ENCODE measurements around the gene DLGAP4. TPM values are rescaled to one million over a fixed set of nuclear protein-coding genes. Genes with fewer than 3 reads are reported as not detected.

DLGAP4 gene
- polyA plus RNA-seq, 4 donors: 24.3 to 37.9 (median 28.3) TPM

GRCh38 chr20:36284751-36285150 lies 21.4 kb upstream of the DLGAP4 start:
- Histone ChIP-seq H3K9me3 (ENCODE audit: control insufficient read depth in 2 of 2, insufficient read depth in 1 of 2, low read depth in 1 of 2, low read length in 1 of 2) (no peaks in the 10 kb centered on the region), H3K27ac (ENCODE audit: low read depth in 1 of 3, low read length in 2 of 3) (no peak overlapping the region), H3K36me3 (ENCODE audit: control insufficient read depth in 3 of 3, insufficient read depth in 2 of 3, low read depth in 1 of 3, low read length in 3 of 3) (no peaks in the 10 kb centered on the region), H3K27me3 (ENCODE audit: control insufficient read depth in 3 of 3, insufficient read depth in 3 of 3, low read length in 3 of 3) (peaks cover 0 to 7% (median 5%) of the 10 kb centered on the region in 3 donors), H3K4me3 (ENCODE audit: low read depth in 1 of 3, low read length in 3 of 3) (no peak overlapping the region), H3K4me1 (ENCODE audit: control insufficient read depth in 3 of 3, insufficient read depth in 2 of 3, low read depth in 1 of 3, low read length in 2 of 3) (no peaks in the 10 kb centered on the region)
- FAIRE-seq (no peak), DNase-seq (no peak)
- 83 to 90% (median 88%) methylated on average over 5 of the region's 5 CpGs for WGBS, 3 donors

- H3K27ac ChIP-seq (ENCODE audit: low read depth in 1 of 3, low read length in 2 of 3): no peak overlapping the region
- H3K4me1 ChIP-seq (ENCODE audit: control insufficient read depth in 3 of 3, insufficient read depth in 2 of 3, low read depth in 1 of 3, low read length in 2 of 3): no peaks in the 10 kb centered on the region
- 74 to 81% (median 79%) methylated on average over 11 of the region's 11 CpGs for WGBS, 3 donors
- DNase-seq (no peak), FAIRE-seq (no peak)
- no peaks in the 10 kb centered on the region for H3K9me3 ChIP-seq (ENCODE audit: control insufficient read depth in 2 of 2, insufficient read depth in 1 of 2, low read depth in 1 of 2, low read length in 1 of 2)
- no peak overlapping the region for H3K4me3 ChIP-seq (ENCODE audit: low read depth in 1 of 3, low read length in 3 of 3)
- no peaks in the 10 kb centered on the region for H3K36me3 ChIP-seq (ENCODE audit: control insufficient read depth in 3 of 3, insufficient read depth in 2 of 3, low read depth in 1 of 3, low read length in 3 of 3)
- peaks cover 0 to 7% (median 1%) of the 10 kb centered on the region in 3 donors for H3K27me3 ChIP-seq (ENCODE audit: control insufficient read depth in 3 of 3, insufficient read depth in 3 of 3, low read length in 3 of 3)
Measured at GRCh38 chr20:36285746-36286447, 20.2 kb upstream of the DLGAP4 start.

- Histone ChIP-seq H3K27ac (ENCODE audit: low read depth in 1 of 3, low read length in 2 of 3) (no peak overlapping the region), H3K4me3 (ENCODE audit: low read depth in 1 of 3, low read length in 3 of 3) (no peak overlapping the region), H3K36me3 (ENCODE audit: control insufficient read depth in 3 of 3, insufficient read depth in 2 of 3, low read depth in 1 of 3, low read length in 3 of 3) (no peaks in the 10 kb centered on the region), H3K4me1 (ENCODE audit: control insufficient read depth in 3 of 3, insufficient read depth in 2 of 3, low read depth in 1 of 3, low read length in 2 of 3) (no peaks in the 10 kb centered on the region), H3K9me3 (ENCODE audit: control insufficient read depth in 2 of 2, insufficient read depth in 1 of 2, low read depth in 1 of 2, low read length in 1 of 2) (no peaks in the 10 kb centered on the region), H3K27me3 (ENCODE audit: control insufficient read depth in 3 of 3, insufficient read depth in 3 of 3, low read length in 3 of 3) (peaks cover 0 to 8% (median 2%) of the 10 kb centered on the region in 3 donors)
- WGBS, 3 donors: 55 to 63% (median 59%) methylated on average over 5 of the region's 5 CpGs
- FAIRE-seq (no peak), DNase-seq (no peak)
Measured at GRCh38 chr20:36297656-36298055, 8.5 kb upstream of the DLGAP4 start.

GRCh38 chr20:36298061-36298460 lies 8.1 kb upstream of the DLGAP4 start:
- no peak overlapping the region for H3K4me3 ChIP-seq (ENCODE audit: low read depth in 1 of 3, low read length in 3 of 3)
- H3K27ac ChIP-seq (ENCODE audit: low read depth in 1 of 3, low read length in 2 of 3): no peak overlapping the region
- FAIRE-seq: no peak
- no peaks in the 10 kb centered on the region for H3K9me3 ChIP-seq (ENCODE audit: control insufficient read depth in 2 of 2, insufficient read depth in 1 of 2, low read depth in 1 of 2, low read length in 1 of 2)
- H3K4me1 ChIP-seq (ENCODE audit: control insufficient read depth in 3 of 3, insufficient read depth in 2 of 3, low read depth in 1 of 3, low read length in 2 of 3): no peaks in the 10 kb centered on the region
- 63 to 77% (median 76%) methylated on average over 3 of the region's 3 CpGs for WGBS, 3 donors
- no peaks in the 10 kb centered on the region for H3K36me3 ChIP-seq (ENCODE audit: control insufficient read depth in 3 of 3, insufficient read depth in 2 of 3, low read depth in 1 of 3, low read length in 3 of 3)
- no peak for DNase-seq
- H3K27me3 ChIP-seq (ENCODE audit: control insufficient read depth in 3 of 3, insufficient read depth in 3 of 3, low read length in 3 of 3): peaks cover 0 to 12% (median 5%) of the 10 kb centered on the region in 3 donors

GRCh38 chr20:36298795-36299339 lies 7.3 kb upstream of the DLGAP4 start:
- Histone ChIP-seq H3K4me3 (ENCODE audit: low read depth in 1 of 3, low read length in 3 of 3) (no peak overlapping the region), H3K27me3 (ENCODE audit: control insufficient read depth in 3 of 3, insufficient read depth in 3 of 3, low read length in 3 of 3) (peaks cover 0 to 19% (median 9%) of the 10 kb centered on the region in 3 donors), H3K4me1 (ENCODE audit: control insufficient read depth in 3 of 3, insufficient read depth in 2 of 3, low read depth in 1 of 3, low read length in 2 of 3) (no peaks in the 10 kb centered on the region), H3K27ac (ENCODE audit: low read depth in 1 of 3, low read length in 2 of 3) (no peak overlapping the region), H3K36me3 (ENCODE audit: control insufficient read depth in 3 of 3, insufficient read depth in 2 of 3, low read depth in 1 of 3, low read length in 3 of 3) (no peaks in the 10 kb centered on the region), H3K9me3 (ENCODE audit: control insufficient read depth in 2 of 2, insufficient read depth in 1 of 2, low read depth in 1 of 2, low read length in 1 of 2) (no peaks in the 10 kb centered on the region)
- DNase-seq: no peak
- FAIRE-seq: no peak
- WGBS, 3 donors: 78 to 79% (median 79%) methylated on average over 11 of the region's 11 CpGs

GRCh38 chr20:36299459-36299858 lies 6.7 kb upstream of the DLGAP4 start:
- no peaks in the 10 kb centered on the region for H3K4me1 ChIP-seq (ENCODE audit: control insufficient read depth in 3 of 3, insufficient read depth in 2 of 3, low read depth in 1 of 3, low read length in 2 of 3)
- peaks cover 0 to 22% (median 12%) of the 10 kb centered on the region in 3 donors for H3K27me3 ChIP-seq (ENCODE audit: control insufficient read depth in 3 of 3, insufficient read depth in 3 of 3, low read length in 3 of 3)
- no peak for DNase-seq
- H3K4me3 ChIP-seq (ENCODE audit: low read depth in 1 of 3, low read length in 3 of 3): no peak overlapping the region
- H3K27ac ChIP-seq (ENCODE audit: low read depth in 1 of 3, low read length in 2 of 3): no peak overlapping the region
- WGBS, 3 donors: 55 to 76% (median 64%) methylated on average over 4 of the region's 4 CpGs
- no peaks in the 10 kb centered on the region for H3K9me3 ChIP-seq (ENCODE audit: control insufficient read depth in 2 of 2, insufficient read depth in 1 of 2, low read depth in 1 of 2, low read length in 1 of 2)
- no peaks in the 10 kb centered on the region for H3K36me3 ChIP-seq (ENCODE audit: control insufficient read depth in 3 of 3, insufficient read depth in 2 of 3, low read depth in 1 of 3, low read length in 3 of 3)
- no peak for FAIRE-seq

GRCh38 chr20:36301359-36302119 lies 4.6 kb upstream of the DLGAP4 start:
- FAIRE-seq (no peak), DNase-seq (no peak)
- Histone ChIP-seq H3K4me1 (ENCODE audit: control insufficient read depth in 3 of 3, insufficient read depth in 2 of 3, low read depth in 1 of 3, low read length in 2 of 3) (peaks cover 0 to 1% (median 0%) of the 10 kb centered on the region in 3 donors), H3K36me3 (ENCODE audit: control insufficient read depth in 3 of 3, insufficient read depth in 2 of 3, low read depth in 1 of 3, low read length in 3 of 3) (no peaks in the 10 kb centered on the region), H3K4me3 (ENCODE audit: low read depth in 1 of 3, low read length in 3 of 3) (no peak overlapping the region), H3K27ac (ENCODE audit: low read depth in 1 of 3, low read length in 2 of 3) (no peak overlapping the region), H3K27me3 (ENCODE audit: control insufficient read depth in 3 of 3, insufficient read depth in 3 of 3, low read length in 3 of 3) (peaks cover 13 to 39% (median 26%) of the 10 kb centered on the region in 3 donors), H3K9me3 (ENCODE audit: control insufficient read depth in 2 of 2, insufficient read depth in 1 of 2, low read depth in 1 of 2, low read length in 1 of 2) (no peaks in the 10 kb centered on the region)
- WGBS, 3 donors: 55 to 67% (median 67%) methylated on average over 7 of the region's 7 CpGs

- Histone ChIP-seq H3K9me3 (ENCODE audit: control insufficient read depth in 2 of 2, insufficient read depth in 1 of 2, low read depth in 1 of 2, low read length in 1 of 2) (no peaks in the 10 kb centered on the region), H3K4me1 (ENCODE audit: control insufficient read depth in 3 of 3, insufficient read depth in 2 of 3, low read depth in 1 of 3, low read length in 2 of 3) (peaks cover 0 to 4% (median 0%) of the 10 kb centered on the region in 3 donors), H3K36me3 (ENCODE audit: control insufficient read depth in 3 of 3, insufficient read depth in 2 of 3, low read depth in 1 of 3, low read length in 3 of 3) (no peaks in the 10 kb centered on the region), H3K27me3 (ENCODE audit: control insufficient read depth in 3 of 3, insufficient read depth in 3 of 3, low read length in 3 of 3) (peaks cover 13 to 55% (median 41%) of the 10 kb centered on the region in 3 donors), H3K4me3 (ENCODE audit: low read depth in 1 of 3, low read length in 3 of 3) (no peak overlapping the region), H3K27ac (ENCODE audit: low read depth in 1 of 3, low read length in 2 of 3) (no peak overlapping the region)
- FAIRE-seq: no peak
- WGBS, 3 donors: 33 to 48% (median 35%) methylated on average over 14 of the region's 14 CpGs
- DNase-seq: no peak
Measured at GRCh38 chr20:36303020-36303595, 3.0 kb upstream of the DLGAP4 start.
